GM12875 (cell line): ENCODE data around the gene KRT27.
"Not testable (repeated sequence)": the region's sequence is repeated elsewhere in the genome, so short reads cannot be mapped to it uniquely, and the experiment has no call there.

ENCODE experiments used
- H3K4me3 ChIP-seq: one replicate; pipeline ENCODE4 v1.5.1; 2011; ENCODE audit warnings: low read depth, low read length, control low read depth
- TF ChIP-seq, protein P1 (sequence below): IDR thresholded peaks from 2 replicates; pipeline ENCODE4 v1.5.1; 2011; ENCODE audit warnings: low read depth, mild to moderate bottlenecking, control low read depth, inconsistent platforms, low read length, moderate library complexity, borderline replicate concordance; ENCODE audit not compliant: insufficient read depth

KRT27 gene

DNA sequence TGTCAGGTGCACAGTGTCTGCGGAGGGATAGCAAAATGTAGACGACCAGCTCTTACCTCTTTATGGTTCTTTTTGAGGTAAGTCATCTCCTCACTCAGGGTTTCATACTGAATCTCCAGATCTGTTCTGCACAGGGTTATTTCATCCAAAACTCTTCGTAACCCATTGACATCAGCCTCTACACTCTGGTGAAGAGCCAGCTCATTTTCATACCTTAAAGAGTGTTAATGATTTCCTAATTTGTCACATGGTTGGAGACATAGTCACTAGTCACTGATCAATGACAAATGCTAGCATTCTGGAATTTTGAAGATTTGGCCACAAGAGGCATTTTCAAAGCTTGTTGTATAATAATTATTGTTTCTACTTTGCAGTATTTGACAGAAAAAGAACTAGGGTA is 28.5 kb downstream of the KRT27 start:
- H3K4me3 ChIP-seq, result no peak overlapping the region
- TF ChIP-seq, protein P1, sequence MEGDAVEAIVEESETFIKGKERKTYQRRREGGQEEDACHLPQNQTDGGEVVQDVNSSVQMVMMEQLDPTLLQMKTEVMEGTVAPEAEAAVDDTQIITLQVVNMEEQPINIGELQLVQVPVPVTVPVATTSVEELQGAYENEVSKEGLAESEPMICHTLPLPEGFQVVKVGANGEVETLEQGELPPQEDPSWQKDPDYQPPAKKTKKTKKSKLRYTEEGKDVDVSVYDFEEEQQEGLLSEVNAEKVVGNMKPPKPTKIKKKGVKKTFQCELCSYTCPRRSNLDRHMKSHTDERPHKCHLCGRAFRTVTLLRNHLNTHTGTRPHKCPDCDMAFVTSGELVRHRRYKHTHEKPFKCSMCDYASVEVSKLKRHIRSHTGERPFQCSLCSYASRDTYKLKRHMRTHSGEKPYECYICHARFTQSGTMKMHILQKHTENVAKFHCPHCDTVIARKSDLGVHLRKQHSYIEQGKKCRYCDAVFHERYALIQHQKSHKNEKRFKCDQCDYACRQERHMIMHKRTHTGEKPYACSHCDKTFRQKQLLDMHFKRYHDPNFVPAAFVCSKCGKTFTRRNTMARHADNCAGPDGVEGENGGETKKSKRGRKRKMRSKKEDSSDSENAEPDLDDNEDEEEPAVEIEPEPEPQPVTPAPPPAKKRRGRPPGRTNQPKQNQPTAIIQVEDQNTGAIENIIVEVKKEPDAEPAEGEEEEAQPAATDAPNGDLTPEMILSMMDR, result no peak

DNA sequence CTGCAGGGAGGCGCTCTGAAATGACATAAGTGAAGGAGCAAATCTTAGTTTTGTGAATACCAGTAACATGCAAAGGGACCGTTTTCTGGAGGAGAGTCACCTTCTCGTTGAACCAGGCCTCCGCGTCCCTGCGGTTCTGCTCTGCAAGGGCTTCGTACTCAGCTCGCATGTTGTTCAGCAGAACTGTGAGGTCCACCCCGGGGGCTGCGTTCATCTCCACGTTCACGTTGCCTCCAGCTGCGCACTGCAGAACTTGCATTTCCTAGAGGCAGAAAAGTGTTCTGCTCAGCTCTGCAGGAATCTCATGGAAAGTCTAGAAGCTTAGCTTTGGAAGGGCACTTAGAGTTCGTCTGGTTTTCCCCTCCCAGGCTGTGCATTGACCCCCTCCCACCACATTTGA is 31.3 kb downstream of the KRT27 start:
- TF ChIP-seq, protein P1, result no peak
- H3K4me3 ChIP-seq, result no peak overlapping the region

DNA sequence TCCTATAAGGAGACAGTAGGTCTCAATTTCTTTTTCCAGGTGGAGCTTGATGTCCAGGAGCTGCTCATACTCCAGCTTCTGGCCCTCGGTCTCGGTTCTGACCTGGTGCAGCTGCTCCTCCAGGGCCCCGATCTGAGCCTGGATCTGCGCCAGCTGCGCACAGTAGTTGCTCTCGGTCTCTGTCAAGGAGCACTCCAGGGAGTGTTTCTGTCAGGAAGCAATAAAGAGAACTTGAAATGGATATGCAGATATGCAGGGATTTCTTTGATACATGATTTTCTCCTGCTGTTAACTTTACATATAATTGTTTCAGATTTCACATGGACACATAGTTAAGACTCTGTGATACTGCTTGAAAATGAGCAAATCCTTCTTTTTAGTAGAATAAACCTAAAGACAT is 32.0 kb downstream of the KRT27 start:
- TF ChIP-seq, protein P1, result no peak

GRCh38 chr17:40748666-40749065 is 33.7 kb downstream of the KRT27 start:
- H3K4me3 ChIP-seq, result not testable (repeated sequence)

More for the DNA sequence above, 32.0 kb downstream of the KRT27 start:
- H3K4me3 ChIP-seq, result no peak overlapping the region

DNA sequence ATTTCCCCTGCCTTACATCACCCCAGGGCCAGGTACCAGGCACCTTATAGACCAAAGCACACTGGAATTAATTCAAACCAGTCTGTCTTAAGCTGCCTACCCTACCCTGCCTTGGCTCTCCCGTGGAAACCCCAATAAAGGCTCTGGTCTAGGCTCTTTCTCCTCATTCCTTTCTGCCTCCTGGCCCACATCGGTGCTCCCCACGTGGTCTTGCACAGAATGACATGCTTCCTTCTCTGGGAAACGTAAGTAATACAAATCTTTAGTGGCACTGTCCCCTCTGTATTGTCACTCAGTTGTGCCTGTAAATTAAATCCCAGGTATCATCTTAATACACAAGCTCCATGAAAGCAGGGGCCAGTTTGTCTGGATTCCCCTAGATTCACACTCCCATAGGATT is 43.8 kb downstream of the KRT27 start:
- no peak overlapping the region for H3K4me3 ChIP-seq
- TF ChIP-seq, protein P1, result no peak

- H3K4me3 ChIP-seq, result no peak overlapping the region
- TF ChIP-seq, protein P1, result no peak
Measured at GRCh38 chr17:40735016-40735415, 47.3 kb downstream of the KRT27 start.

DNA sequence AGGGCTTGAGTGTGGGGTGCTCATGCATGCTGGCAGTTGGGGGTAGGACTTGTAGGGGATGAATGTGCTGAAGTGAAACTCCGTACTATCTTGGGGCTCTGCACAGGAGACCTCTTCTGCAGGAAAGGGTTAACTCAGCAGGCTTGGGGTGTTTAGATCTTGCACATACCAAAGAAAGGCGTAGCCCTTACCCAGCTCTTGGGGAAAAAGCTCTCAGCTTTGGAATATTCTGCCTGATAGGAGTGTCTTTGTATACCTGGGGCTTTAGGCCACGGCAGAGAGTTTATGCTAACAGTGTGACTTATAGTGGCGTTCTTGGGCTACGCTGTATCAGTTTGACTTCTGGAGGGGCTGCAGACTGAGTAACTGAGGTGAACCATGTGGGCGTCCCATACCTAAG is 48.3 kb downstream of the KRT27 start:
- TF ChIP-seq, protein P1, result no peak

GRCh38 chr17:40730970-40731369 is 51.4 kb downstream of the KRT27 start:
- H3K4me3 ChIP-seq, result no peak overlapping the region
- TF ChIP-seq, protein P1, result no peak

More for the DNA sequence above, 48.3 kb downstream of the KRT27 start:
- no peak overlapping the region for H3K4me3 ChIP-seq
